NCI-H1436 (cell line): ENCODE measurements around the gene PAFAH2.
"Not testable (repeated sequence)": the region's sequence is repeated elsewhere in the genome, so short reads cannot be mapped to it uniquely, and the experiment has no call there.

Source experiments
- DNase-seq: peaks from one replicate; lab custom pipeline; 2025; lab: John Stamatoyannopoulos, UW

The PAFAH2 gene

GRCh38 chr1:25979210-25979609 is 18.7 kb downstream of the PAFAH2 start:
- no peak for DNase-seq

GRCh38 chr1:25978403-25978802 is 19.5 kb downstream of the PAFAH2 start:
- no peak for DNase-seq

GRCh38 chr1:25977801-25978200 is 20.1 kb downstream of the PAFAH2 start:
- DNase-seq = no peak

GRCh38 chr1:25973610-25974321 is 24.1 kb downstream of the PAFAH2 start:
- no peak for DNase-seq

GRCh38 chr1:25971811-25972180 is 26.1 kb downstream of the PAFAH2 start:
- DNase-seq = no peak

- DNase-seq = no peak
Measured at GRCh38 chr1:25971066-25971810, 26.6 kb downstream of the PAFAH2 start.

DNA sequence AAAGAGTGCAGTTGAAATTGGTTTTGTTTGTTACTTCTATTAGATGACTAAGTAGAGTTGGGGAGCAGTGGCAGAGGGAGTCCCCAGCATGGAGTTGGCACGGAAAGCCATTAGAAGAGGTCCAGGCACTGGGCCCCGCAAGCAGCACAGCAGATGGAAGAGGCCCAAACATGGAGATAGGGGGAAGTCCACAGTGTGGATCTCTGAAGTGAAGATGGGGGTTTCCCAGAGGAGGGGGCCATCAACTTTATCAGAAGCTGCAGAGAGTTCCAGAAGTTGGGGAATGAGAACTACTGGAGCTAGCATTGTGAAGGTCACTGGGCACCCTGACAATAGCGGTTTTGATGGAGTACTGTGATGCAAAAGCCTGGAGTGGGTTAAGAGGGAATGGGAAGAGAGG is 30.6 kb downstream of the PAFAH2 start:
- no peak for DNase-seq

DNA sequence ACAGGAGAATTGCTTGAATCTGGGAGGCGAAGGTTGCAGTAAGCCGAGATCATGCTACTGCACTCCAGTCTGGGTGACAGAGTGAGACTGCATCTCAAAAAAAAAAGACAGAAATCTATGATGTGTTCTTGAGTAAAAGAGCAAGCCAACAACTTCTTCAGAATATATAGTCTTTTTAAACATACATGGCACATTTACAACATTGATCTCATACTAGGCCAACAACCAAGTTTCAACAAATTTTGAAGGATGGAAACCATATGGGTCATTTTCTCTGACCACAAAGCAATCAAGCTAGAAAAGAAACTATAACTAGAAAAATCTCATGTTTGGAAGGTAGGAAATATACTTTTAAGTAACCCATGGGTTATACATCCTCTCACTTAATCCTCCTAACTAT is 38.3 kb downstream of the PAFAH2 start:
- DNase-seq = no peak

GRCh38 chr1:25958465-25958864 is 39.4 kb downstream of the PAFAH2 start:
- no peak for DNase-seq

GRCh38 chr1:25955553-25955952 is 42.3 kb downstream of the PAFAH2 start:
- no peak for DNase-seq

DNA sequence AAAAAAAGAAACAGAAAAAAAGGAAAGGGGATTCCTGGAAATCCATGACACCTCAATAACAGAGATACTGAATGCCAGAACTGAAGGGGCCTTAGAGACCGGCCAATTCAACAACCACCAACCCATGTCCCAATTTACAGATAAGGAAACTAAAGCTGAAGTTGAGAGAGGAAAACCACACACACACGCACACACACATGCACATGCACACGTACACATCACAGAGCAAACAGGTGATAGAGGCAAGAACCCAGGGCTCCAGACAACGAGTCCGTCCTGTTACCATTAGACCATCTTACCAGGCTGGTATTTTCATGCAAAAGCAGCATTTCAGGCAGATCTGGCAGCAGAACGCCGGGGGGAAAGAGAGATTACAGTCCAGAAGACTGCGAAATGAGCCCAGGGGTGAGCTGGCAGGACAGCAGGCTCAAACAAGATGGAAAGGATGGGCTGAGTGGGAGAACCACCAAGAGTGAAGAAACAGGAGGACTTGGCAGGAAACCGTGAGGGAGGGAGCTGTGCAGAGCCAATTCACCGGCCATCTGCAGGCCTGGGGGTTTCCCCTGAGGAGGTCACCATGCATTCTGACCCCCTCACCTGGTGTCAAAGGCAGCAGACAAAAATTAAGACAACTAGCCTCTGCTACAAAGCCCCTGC is 43.5 kb downstream of the PAFAH2 start:
- DNase-seq = no peak

- no peak for DNase-seq
Measured at GRCh38 chr1:25952841-25953401, 44.9 kb downstream of the PAFAH2 start.

DNA sequence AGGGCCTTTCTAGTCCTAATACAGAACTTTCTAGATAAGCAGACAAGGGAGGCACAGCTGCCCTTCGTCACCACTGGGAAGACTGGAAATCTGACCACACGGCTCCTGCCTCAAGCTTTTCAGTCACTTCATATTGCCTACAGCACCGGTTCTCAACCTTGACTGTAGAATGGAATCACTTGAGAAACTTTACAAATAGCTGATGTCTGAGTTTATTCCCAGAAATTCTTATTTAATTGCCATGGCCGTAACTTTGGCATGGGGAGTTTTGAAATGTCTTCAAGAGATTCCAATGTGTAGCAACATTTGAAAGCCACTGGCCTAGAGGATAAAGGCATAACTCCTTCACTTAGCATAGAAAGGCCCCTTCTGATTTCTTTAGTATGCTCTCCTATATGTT is 49.2 kb downstream of the PAFAH2 start:
- no peak for DNase-seq

GRCh38 chr1:25947027-25947426 is 50.8 kb downstream of the PAFAH2 start:
- no peak for DNase-seq

GRCh38 chr1:25945761-25946160 is 52.1 kb downstream of the PAFAH2 start:
- DNase-seq = no peak

DNA sequence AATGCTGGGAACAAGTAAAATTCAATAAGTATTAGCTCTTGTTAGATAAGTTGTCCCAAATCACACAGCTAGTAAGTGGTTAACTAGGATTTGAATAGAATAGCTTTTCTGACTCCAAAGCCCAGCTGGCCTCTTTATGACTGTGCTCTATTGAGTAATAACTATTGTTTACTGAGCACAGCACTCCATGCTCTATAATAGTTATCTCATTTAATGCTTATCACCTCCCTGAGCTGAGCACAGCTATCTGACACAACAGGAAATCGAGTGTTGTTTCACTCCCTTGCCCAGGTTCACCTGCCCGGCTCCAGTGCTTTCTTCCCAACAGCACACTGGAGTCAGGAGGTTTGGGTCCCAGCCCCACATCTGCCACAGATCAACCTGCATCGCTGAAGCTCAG is 52.9 kb downstream of the PAFAH2 start:
- no peak for DNase-seq

- DNase-seq = not testable (repeated sequence)
Measured at GRCh38 chr1:25943511-25943910, 54.4 kb downstream of the PAFAH2 start.

- no peak for DNase-seq
Measured at GRCh38 chr1:25936947-25937346, 60.9 kb downstream of the PAFAH2 start.

GRCh38 chr1:25933479-25934365 is 64.1 kb downstream of the PAFAH2 start:
- DNase-seq = no peak

DNA sequence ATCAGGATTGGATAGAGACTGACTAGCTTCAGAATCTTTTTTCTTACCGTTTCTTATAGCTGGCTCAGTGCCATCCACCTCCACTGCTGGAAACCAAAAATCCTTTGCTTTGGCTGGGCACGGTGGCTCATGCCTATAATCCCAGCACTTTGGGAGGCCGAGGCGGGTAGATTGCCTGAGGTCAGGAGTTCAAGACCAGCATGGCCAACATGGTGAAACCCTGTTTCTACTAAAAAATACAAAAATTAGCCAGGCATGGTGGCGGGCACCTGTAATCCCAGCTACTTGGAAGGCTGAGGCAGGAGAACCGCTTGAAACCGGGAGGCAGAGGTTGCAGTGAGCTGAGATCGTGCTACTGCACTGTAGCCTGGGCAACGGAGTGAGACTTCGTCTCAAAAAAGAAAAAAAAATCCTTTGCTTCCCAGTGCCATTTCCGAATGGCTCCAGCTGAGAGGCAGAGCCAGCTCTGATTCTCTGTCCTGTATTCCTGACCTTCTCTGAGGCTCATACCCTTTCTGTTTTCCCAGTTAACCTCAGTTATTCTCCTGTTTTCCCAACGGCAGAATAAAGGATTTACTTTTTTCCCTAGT is 65.0 kb downstream of the PAFAH2 start:
- not testable (repeated sequence) for DNase-seq

GRCh38 chr1:25932321-25932720 is 65.5 kb downstream of the PAFAH2 start:
- no peak for DNase-seq
